ENCODE data around the gene KCTD5.

GRCh38 chr16:2745961-2746360 is 63.6 kb downstream of the KCTD5 start:
- no peak for TF ChIP-seq EZH2phosphoT487 (IDR thresholded peaks at IDR 0.05; ENCODE audit: borderline replicate concordance)
- no peak for TF ChIP-seq CTCF (conservative IDR thresholded peaks at IDR 0.05; ENCODE audit: low read length)

Measured in Loucy (cell line).